ENCODE data around the gene COQ2.
"Not testable (repeated sequence)": the region's sequence is repeated elsewhere in the genome, so short reads cannot be mapped to it uniquely, and the experiment has no call there.

The COQ2 gene

DNA sequence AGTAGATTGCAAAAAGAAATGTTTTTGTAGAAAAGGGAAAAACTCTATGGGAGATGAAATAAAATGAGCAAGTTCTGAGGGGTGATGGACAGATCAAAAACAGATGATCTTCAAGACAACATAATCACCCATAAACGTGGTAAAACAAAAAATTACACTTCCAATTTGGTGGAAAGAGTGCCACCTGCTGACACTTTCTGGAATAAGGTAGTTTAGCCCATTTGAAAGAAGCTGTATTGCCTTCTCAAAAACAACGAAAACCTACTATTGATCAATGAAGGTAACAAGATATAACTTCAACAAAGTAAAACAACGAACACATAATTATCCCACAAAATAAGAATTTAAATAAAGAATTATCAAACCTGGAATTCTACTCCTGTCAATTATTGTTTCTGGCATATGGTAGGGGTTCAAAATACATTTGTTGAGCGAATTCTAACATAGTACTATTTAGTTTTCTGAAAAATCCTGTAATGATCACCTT lies 2.5 kb downstream of the COQ2 start:
- peak in 1 of 2 experiments; percentile 20 for DNase-seq

DNA sequence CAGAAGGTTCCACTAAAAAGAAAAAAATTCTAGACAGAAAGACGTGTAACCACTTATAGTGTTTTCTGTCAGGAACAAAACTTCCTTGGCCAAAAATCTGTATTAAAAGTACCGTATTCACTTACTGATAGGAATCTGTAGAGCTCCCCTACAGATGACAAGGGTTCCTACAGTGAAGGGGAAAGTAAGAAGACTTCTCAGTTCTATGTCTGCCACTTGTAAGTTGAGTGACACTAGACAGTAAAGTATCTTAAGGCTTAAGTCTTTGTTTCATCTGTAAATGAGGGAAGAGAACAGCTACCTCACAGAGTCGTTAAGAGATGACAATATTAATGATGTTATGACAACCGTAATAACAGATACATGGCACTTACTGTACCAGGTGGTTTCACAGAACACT lies 3.3 kb downstream of the COQ2 start:
- DNase-seq, result no peak

DNA sequence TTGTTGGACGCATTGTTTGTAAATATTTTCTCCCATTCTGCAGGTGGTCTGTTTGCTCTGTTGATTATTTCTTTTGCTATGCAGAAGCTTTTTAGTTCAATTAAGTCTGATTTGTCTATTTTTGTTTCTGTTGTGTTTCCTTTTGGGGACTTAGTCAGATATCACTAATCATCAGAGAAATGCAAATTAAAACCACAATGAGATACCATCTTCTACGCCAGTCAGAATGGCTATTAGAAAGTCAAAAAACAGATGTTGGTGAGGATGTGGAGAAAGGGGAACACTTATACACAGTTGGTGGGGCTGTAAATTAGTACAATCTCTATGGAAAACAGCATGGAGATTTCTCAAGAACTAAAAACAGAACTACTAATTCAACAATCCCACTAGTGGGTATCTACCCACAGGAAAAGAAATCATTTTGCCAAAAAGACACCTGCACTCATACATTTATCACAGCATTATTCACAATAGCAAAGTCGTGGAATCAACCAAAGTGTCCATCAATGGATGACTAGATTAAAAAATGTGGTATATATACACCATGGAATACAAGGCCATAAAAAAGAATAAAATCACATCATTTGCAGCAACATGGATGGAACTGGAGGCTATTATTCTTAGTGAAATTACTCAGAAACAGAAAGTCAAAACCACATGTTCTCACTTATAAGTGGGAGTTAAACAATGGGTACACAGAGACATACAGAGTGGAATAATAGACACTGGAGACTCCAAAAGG lies 8.1 kb downstream of the COQ2 start:
- DNase-seq, result no peak

GRCh38 chr4:83273926-83274325 lies 10.7 kb downstream of the COQ2 start:
- DNase-seq, result not testable (repeated sequence)

GRCh38 chr4:83272900-83273299 lies 11.7 kb downstream of the COQ2 start:
- no peak for DNase-seq

DNA sequence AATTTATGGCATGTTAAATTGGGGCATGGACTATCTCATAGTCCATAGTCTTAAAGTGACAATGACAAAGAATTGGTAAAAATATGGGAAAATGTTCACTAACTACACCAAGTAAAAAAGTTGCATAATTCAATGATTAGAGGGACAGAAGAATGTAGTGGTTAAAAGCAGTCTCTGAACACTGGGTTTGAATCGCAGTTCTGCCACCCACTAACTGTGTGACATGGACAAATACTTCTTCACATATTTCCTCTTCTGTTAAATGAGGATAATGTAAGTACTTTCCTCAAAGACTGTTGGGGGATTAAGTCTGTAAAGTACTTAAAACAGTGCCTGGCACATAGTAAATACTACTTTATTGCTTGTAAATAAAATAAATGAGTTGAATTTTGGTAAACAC lies 15.3 kb downstream of the COQ2 start:
- no peak for DNase-seq

DNA sequence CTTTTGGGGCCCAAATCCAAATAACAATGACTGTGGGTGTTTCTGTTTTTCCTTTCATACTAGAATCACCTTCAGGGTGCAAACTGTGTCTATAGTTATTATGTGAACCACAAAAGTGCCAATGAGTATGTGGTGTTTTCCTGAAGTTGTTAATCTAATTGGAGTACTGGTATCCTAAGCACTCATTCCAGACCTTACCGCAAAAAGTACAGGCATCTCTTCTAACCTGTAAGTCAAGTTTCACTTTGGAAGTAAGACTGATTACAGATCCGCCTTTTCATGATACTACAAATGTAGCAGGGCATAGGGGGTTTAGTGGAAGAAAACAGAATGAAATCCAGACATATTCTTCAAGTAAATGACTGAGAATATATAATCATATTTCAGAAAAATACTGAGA lies 16.1 kb downstream of the COQ2 start:
- DNase-seq, result no peak

- no peak for DNase-seq
Observed at GRCh38 chr4:83267830-83268475, 16.6 kb downstream of the COQ2 start.

GRCh38 chr4:83267121-83267829 lies 17.3 kb downstream of the COQ2 start:
- no peak for DNase-seq

DNA sequence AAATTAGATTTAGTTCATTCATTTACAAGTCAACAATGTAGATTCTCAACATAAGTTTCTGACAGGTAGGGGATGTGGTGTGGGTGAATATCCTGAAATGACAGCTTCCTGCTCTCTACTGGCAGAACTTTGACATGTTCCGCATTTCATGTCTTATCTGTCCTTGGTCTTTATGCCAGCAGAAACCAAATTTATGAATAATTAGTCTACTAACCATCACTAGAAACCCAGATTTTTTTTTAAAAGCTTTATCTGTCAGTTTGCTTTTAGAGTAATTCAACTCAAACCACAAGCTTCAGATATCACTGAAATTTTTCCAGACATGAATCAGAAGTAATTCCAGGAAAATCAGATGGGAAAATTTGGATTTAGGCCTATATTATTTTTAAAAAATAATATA lies 17.9 kb downstream of the COQ2 start:
- DNase-seq, result no peak

- DNase-seq, result no peak
Observed at GRCh38 chr4:83263106-83263505, 21.5 kb downstream of the COQ2 start.

DNA sequence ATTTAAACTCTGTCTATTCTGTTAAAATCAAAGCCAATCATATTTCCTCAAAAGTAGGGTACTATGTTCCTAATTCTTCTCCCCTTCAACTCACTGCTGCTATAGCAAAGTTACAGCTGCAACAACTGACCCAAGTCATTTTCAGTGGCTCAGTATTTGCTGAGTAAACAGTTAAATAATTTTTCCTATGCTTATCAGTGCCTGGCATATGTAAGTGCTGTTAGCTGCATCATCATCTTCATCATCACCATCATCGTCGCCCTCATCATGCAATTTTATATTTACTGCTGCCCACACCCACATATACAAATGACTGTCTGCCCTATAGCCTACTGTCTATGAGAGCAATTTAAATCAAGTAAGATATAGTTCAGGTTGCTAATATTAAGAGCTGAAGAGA lies 21.9 kb downstream of the COQ2 start:
- no peak for DNase-seq

GRCh38 chr4:83261307-83261706 lies 23.3 kb downstream of the COQ2 start:
- no peak for DNase-seq

- DNase-seq, result no peak
Observed at GRCh38 chr4:83259586-83259985, 25.0 kb downstream of the COQ2 start.

GRCh38 chr4:83258461-83258860 lies 26.1 kb downstream of the COQ2 start:
- DNase-seq, result no peak

DNA sequence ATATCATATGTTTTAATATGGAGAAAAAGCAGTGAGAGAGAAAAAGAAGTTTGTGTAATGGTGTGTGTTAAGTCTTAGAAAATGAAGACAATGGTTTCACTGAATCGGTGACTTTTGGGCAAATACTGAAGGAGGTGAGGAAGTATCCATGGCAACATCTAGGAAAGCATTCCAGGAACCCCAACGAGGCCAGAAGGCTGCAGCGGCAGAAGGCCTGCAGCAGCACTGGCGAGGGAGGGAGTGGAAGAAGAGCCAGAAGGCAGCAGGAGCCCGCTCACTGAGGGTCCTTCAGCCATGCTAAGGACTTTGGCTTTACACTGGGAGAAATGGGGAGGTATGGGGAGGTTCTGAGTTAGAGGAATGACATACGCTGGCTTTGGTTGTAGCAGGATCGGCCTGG lies 26.8 kb downstream of the COQ2 start:
- no peak for DNase-seq

DNA sequence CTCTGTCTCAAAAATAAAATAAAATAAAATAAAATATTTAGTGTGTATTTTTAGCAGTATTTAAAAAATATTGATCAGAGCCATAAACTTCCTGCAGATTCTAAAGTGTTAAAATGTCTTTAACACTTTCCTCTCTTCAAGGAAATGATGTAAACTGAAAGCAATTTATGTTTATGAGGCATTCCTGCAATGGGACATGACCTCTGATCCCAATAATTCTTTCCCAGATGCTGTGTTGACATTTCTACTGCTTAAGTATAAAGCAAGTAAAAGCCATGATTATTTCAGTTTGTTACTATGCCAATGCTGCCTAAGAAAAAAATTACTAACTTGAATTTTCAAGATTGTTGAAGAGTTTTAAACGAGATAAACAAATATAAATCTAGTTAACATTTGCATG lies 29.0 kb downstream of the COQ2 start:
- DNase-seq, result no peak

GRCh38 chr4:83252782-83253405 lies 31.7 kb downstream of the COQ2 start:
- DNase-seq, result peak in 1 of 2 experiments; percentile 59

- DNase-seq, result no peak
Observed at GRCh38 chr4:83251447-83251830, 33.2 kb downstream of the COQ2 start.

GRCh38 chr4:83250687-83251446 lies 33.7 kb downstream of the COQ2 start:
- no peak for DNase-seq

GRCh38 chr4:83248486-83248885 lies 36.1 kb downstream of the COQ2 start:
- no peak for DNase-seq
